ENCODE measurements around the gene FNDC11.
"Not testable (repeated sequence)": the region's sequence is repeated elsewhere in the genome, so short reads cannot be mapped to it uniquely, and the experiment has no call there.

The FNDC11 gene

GRCh38 chr20:63553251-63553932 lies 567 bp upstream of the FNDC11 start:
- DNase-seq (ENCODE audit: low read depth, low spot score) = peak; percentile 82

- DNase-seq (ENCODE audit: low read depth, low spot score) = no peak
These were observed 661 bp downstream of the FNDC11 start for GRCh38 chr20:63554361-63555278.

GRCh38 chr20:63555661-63556381 lies 1.9 kb downstream of the FNDC11 start:
- no peak for DNase-seq (ENCODE audit: low read depth, low spot score)

GRCh38 chr20:63556873-63557478 lies 3.0 kb downstream of the FNDC11 start:
- no peak for DNase-seq (ENCODE audit: low read depth, low spot score)

GRCh38 chr20:63557481-63557891 lies 3.5 kb downstream of the FNDC11 start:
- no peak for DNase-seq (ENCODE audit: low read depth, low spot score)

GRCh38 chr20:63558804-63559484 lies 5.0 kb downstream of the FNDC11 start:
- no peak for DNase-seq (ENCODE audit: low read depth, low spot score)

- DNase-seq (ENCODE audit: low read depth, low spot score) = not testable (repeated sequence)
These were observed 5.8 kb downstream of the FNDC11 start for GRCh38 chr20:63559485-63560332.

GRCh38 chr20:63560333-63560805 lies 6.4 kb downstream of the FNDC11 start:
- no peak for DNase-seq (ENCODE audit: low read depth, low spot score)

GRCh38 chr20:63560856-63561609 lies 7.1 kb downstream of the FNDC11 start:
- DNase-seq (ENCODE audit: low read depth, low spot score) = no peak

GRCh38 chr20:63561624-63562396 lies 7.9 kb downstream of the FNDC11 start:
- DNase-seq (ENCODE audit: low read depth, low spot score) = no peak

GRCh38 chr20:63562461-63563224 lies 8.7 kb downstream of the FNDC11 start:
- no peak for DNase-seq (ENCODE audit: low read depth, low spot score)

- DNase-seq (ENCODE audit: low read depth, low spot score) = no peak
These were observed 9.4 kb downstream of the FNDC11 start for GRCh38 chr20:63563225-63563935.

- DNase-seq (ENCODE audit: low read depth, low spot score) = no peak
These were observed 10.3 kb downstream of the FNDC11 start for GRCh38 chr20:63564036-63564810.

- DNase-seq (ENCODE audit: low read depth, low spot score) = no peak
These were observed 11.2 kb downstream of the FNDC11 start for GRCh38 chr20:63565021-63565698.

- no peak for DNase-seq (ENCODE audit: low read depth, low spot score)
These were observed 11.9 kb downstream of the FNDC11 start for GRCh38 chr20:63565699-63566335.

Measured in activated CD4-positive, CD25-positive, alpha-beta regulatory T cell treated with anti-CD3 and anti-CD28 coated beads, Interleukin-2, amount 50 U/mL, for 16 hours (primary cell).